Upper lobe of right lung (tissue), 1 donor: Measurements from ENCODE around the gene FOXM1. TPM values are rescaled to one million over a fixed set of nuclear protein-coding genes. Genes with fewer than 3 reads are reported as not detected.

Source experiments
- ATAC-seq: fragments of 200-7000 bp; cut with Tn5 transposase; one replicate; pipeline ENCODE4 v1.9.1; 2020; ENCODE audit warnings: mild to moderate bottlenecking, moderate library complexity
- DNase-seq: peaks from one replicate; pipeline ENCODE4 v3.0.0-alpha.2; 2020
- H3K27ac ChIP-seq: fragments of 200-600 bp; one replicate; pipeline ENCODE4 v1.8.0; 2022
- H3K27me3 ChIP-seq: fragments of 200-600 bp; one replicate; pipeline ENCODE4 v1.8.0; 2022; ENCODE audit warnings: mild to moderate bottlenecking
- H3K36me3 ChIP-seq: fragments of 200-600 bp; one replicate; pipeline ENCODE4 v1.8.0; 2022
- H3K4me1 ChIP-seq: fragments of 200-600 bp; one replicate; pipeline ENCODE4 v1.8.0; 2022
- H3K4me3 ChIP-seq: fragments of 200-600 bp; one replicate; pipeline ENCODE4 v1.8.0; 2022; ENCODE audit warnings: mild to moderate bottlenecking
- H3K9me3 ChIP-seq: fragments of 200-600 bp; one replicate; pipeline ENCODE4 v1.8.0; 2022
- intact Hi-C: fragments of 100-400 bp; cut with DNase I; formaldehyde crosslinking; loops from one replicate; pipeline ENCODE4 v1.11.0; 2022
- total RNA-seq: library from RNA; stranded (reverse); fragmentation: NEBNext Ultra II Directional; extraction: Animal tissue kit (Norgen Biotek cat#: 25700); gene quantifications from one replicate; pipeline ENCODE4 v1.2.1, GENCODE V29; 2021
- TF ChIP-seq, protein P1 (sequence below): fragments of 200-600 bp; IDR thresholded peaks from one replicate; pipeline ENCODE4 v1.8.0; 2022; ENCODE audit warnings: antibody characterized with exemption
- donor health status: DM: no; HTN: yes; CAD: no; lungs with severe emphysema.

FOXM1 gene
- total RNA-seq, 1 donor from 2014 or later: 1.0 TPM

DNA sequence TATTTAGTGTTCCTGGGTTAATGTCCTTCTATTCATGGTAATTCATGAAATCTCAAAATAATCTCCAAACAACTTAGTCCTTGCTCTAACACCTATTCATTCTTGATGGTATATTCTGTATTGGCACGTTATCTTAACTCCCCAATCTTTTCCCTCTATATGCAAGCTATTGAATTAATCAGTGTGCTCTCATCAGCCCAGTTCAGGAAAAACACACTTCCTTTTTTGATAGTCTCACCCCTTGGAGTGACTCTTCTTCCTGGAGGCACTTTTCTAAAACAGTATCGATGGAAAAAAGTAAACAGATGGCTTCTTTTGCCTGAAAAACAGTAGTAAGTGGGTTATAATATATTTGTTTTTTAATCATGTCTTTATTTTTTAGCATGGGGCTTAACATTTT is 42.3 kb upstream of the FOXM1 start:
- DNase-seq (no peak), ATAC-seq (no peak)
- Histone ChIP-seq H3K9me3 (no peaks in the 10 kb centered on the region), H3K27ac (no peak overlapping the region), H3K36me3 (peaks cover 41% of the 10 kb centered on the region), H3K27me3 (no peaks in the 10 kb centered on the region), H3K4me3 (no peak overlapping the region), H3K4me1 (no peaks in the 10 kb centered on the region)
- TF ChIP-seq, protein P1, sequence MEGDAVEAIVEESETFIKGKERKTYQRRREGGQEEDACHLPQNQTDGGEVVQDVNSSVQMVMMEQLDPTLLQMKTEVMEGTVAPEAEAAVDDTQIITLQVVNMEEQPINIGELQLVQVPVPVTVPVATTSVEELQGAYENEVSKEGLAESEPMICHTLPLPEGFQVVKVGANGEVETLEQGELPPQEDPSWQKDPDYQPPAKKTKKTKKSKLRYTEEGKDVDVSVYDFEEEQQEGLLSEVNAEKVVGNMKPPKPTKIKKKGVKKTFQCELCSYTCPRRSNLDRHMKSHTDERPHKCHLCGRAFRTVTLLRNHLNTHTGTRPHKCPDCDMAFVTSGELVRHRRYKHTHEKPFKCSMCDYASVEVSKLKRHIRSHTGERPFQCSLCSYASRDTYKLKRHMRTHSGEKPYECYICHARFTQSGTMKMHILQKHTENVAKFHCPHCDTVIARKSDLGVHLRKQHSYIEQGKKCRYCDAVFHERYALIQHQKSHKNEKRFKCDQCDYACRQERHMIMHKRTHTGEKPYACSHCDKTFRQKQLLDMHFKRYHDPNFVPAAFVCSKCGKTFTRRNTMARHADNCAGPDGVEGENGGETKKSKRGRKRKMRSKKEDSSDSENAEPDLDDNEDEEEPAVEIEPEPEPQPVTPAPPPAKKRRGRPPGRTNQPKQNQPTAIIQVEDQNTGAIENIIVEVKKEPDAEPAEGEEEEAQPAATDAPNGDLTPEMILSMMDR: no peak
- intact Hi-C loops: no loop called here

DNA sequence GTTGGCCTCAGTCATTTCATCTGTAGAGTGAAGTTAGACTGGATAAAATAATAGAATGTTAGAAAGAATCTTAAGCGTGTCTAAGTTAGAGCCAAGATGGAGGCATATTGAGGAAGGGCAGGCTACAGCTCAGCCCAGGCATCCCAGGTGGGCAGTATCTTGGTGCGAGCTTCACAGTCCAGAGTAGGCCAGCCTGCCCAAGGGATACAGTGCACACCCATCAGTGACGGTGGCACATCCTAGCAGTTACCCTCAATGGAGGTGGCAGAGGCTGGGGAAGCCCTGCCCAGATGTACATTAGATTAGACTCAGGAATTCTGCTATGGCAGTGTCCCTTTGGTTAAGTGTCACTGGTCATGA is 35.2 kb upstream of the FOXM1 start:
- Histone ChIP-seq H3K9me3 (no peaks in the 10 kb centered on the region), H3K27me3 (no peaks in the 10 kb centered on the region), H3K4me1 (no peaks in the 10 kb centered on the region), H3K27ac (no peak overlapping the region), H3K36me3 (peaks cover 16% of the 10 kb centered on the region), H3K4me3 (no peak overlapping the region)
- intact Hi-C loops: no loop called here
- ATAC-seq (no peak), DNase-seq (no peak)
- TF ChIP-seq, protein P1: no peak

DNA sequence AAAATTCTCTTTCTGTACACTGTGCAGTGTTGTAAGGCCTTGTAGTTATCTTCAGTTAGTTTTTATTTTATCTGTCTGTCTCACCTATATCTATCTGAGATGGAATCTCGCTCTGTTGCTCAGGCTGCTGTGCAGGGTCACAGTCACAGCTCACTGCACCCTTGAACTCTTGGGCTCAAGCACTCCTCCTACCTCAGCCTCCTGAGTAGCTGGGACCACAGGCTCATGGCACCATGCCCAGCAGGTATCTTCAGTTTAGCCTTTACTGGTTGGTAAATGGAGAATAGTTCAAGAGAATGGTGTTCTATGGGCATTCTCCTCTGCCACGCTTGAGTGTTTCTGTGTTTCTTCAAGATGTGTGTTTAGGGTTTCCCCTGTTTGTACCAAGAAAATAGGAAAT is 27.3 kb upstream of the FOXM1 start:
- H3K4me3 ChIP-seq: no peak overlapping the region
- H3K9me3 ChIP-seq: no peaks in the 10 kb centered on the region
- H3K27ac ChIP-seq: no peak overlapping the region
- intact Hi-C loops: no loop called here
- ATAC-seq (no peak), DNase-seq (no peak)
- TF ChIP-seq, protein P1: no peak
- peaks cover 8% of the 10 kb centered on the region for H3K4me1 ChIP-seq
- H3K36me3 ChIP-seq: peaks cover under 1% of the 10 kb centered on the region
- H3K27me3 ChIP-seq: no peaks in the 10 kb centered on the region

DNA sequence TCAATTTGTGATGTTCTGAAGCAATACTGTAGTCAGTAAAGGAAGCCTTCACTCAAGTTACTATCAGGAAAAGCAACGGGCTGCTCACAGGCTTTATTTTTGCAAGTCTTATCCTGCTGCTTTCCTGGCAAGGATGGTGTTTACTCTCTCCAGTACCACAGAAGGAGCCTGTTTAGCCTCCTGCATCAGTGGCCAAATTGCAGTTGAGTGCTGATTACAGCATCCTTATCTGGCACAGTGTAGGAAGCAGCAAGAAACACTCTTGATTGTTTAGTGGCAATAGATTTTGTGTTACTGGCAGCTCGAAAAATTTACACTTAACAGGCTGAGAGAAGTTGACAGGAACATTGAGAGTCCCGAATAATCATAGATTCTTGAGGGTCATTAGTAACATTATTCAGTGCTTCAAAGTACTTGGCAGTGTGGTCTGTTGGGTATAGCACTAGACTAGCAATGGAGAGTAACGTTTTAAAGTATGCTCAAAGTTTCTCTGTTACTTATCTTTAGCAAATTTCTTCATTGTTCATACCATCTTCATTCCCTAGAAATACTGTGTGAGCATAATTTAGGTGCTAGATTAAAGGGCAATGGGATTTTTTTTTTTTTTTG is 25.4 kb upstream of the FOXM1 start:
- DNase-seq (no peak), ATAC-seq (peak; percentile 91)
- no peaks in the 10 kb centered on the region for H3K27me3 ChIP-seq
- H3K36me3 ChIP-seq: no peaks in the 10 kb centered on the region
- H3K4me1 ChIP-seq: peaks cover 8% of the 10 kb centered on the region
- intact Hi-C loops: no loop called here
- no peaks in the 10 kb centered on the region for H3K9me3 ChIP-seq
- TF ChIP-seq, protein P1: no peak
- no peak overlapping the region for H3K4me3 ChIP-seq
- H3K27ac ChIP-seq: no peak overlapping the region

DNA sequence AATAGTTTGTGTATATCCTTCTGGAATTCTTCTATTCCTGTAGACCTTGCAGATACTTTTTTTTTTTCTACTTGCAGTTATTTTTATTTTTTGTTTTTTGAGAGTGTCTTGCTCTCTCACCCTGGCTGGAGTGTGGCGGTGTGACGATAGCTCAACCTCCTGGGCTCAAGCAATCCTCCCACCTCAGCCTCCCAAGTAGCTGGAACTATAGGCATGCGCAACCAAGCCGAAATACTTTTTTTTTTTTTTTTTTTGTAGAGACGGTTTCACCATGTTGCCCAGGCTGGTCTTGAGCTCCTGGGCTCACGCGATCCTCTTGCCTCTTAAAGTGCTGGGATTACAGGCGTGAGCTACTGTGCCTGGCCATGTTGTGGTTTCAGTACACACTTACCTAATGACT is 23.7 kb upstream of the FOXM1 start:
- intact Hi-C loops: no loop called here
- no peaks in the 10 kb centered on the region for H3K36me3 ChIP-seq
- no peaks in the 10 kb centered on the region for H3K27me3 ChIP-seq
- H3K4me3 ChIP-seq: no peak overlapping the region
- no peaks in the 10 kb centered on the region for H3K9me3 ChIP-seq
- no peak for DNase-seq
- TF ChIP-seq, protein P1: no peak
- peaks cover 8% of the 10 kb centered on the region for H3K4me1 ChIP-seq
- no peak for ATAC-seq
- H3K27ac ChIP-seq: no peak overlapping the region

DNA sequence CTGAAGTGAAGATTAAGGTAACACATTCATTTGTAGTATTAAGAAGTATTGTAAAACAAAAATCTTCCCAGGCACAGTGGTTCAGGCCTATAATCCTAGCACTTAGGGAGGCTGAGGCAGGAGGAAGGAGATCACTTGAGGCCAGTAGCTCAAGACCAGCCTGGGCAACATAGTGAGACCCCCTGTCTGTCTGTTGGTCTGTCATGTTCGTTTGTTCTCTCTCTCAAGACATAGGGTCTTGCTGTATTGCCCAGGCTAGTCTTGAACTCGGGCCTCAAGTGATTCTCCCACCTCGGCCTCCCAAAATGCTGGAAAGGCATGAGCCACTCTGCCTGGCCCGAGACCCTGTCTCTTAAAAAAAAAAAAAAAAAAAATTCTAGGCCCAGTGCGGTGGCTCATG is 20.4 kb upstream of the FOXM1 start:
- H3K9me3 ChIP-seq: no peaks in the 10 kb centered on the region
- intact Hi-C loops: no loop called here
- H3K27ac ChIP-seq: no peak overlapping the region
- H3K4me3 ChIP-seq: no peak overlapping the region
- no peak for ATAC-seq
- no peak for DNase-seq
- TF ChIP-seq, protein P1: no peak
- peaks cover 11% of the 10 kb centered on the region for H3K4me1 ChIP-seq
- H3K27me3 ChIP-seq: no peaks in the 10 kb centered on the region
- no peaks in the 10 kb centered on the region for H3K36me3 ChIP-seq
